Duodenal mucosa (tissue), 2 donors: ENCODE results near the gene MBNL2.

Source experiments
- H3K27ac ChIP-seq: one replicate; pipeline ENCODE4 v1.7.0; 2013; ENCODE audit warnings: low read depth, low read length
- H3K27me3 ChIP-seq, 2 donors: one replicate each; pipeline ENCODE4 v1.7.0; 2013; ENCODE audit warnings: low read length in 2 of 2, control low read depth in 1 of 2; ENCODE audit not compliant: insufficient read depth in 2 of 2, control insufficient read depth in 1 of 2
- H3K36me3 ChIP-seq, 2 donors: one replicate each; pipeline ENCODE4 v1.7.0; 2013; ENCODE audit warnings: low read length in 2 of 2, control low read depth in 1 of 2; ENCODE audit not compliant: insufficient read depth in 2 of 2, control insufficient read depth in 1 of 2
- H3K4me1 ChIP-seq, 2 donors: one replicate each; pipeline ENCODE4 v1.7.0; 2013; ENCODE audit warnings: low read length in 2 of 2, control low read depth in 1 of 2; ENCODE audit not compliant: insufficient read depth in 2 of 2, control insufficient read depth in 1 of 2
- H3K4me3 ChIP-seq, 2 donors: one replicate each; pipeline ENCODE4 v1.7.0; 2013; ENCODE audit warnings: low read length in 2 of 2, low read depth in 1 of 2
- H3K9ac ChIP-seq, 2 donors: one replicate each; pipeline ENCODE4 v1.7.0; 2013; ENCODE audit warnings: low read length in 2 of 2, low read depth in 1 of 2
- H3K9me3 ChIP-seq, 2 donors: one replicate each; pipeline ENCODE4 v1.7.0; 2013; ENCODE audit warnings: low read length in 2 of 2, control low read depth in 1 of 2; ENCODE audit not compliant: control insufficient read depth in 1 of 2

The MBNL2 gene

GRCh38 chr13:97231118-97231828 is 9.1 kb downstream of the MBNL2 start:
- Histone ChIP-seq H3K4me3 (no peak overlapping the region), H3K27ac (no peak overlapping the region), H3K9ac (no peak overlapping the region), H3K4me1 (peaks cover 43 to 45% of the 10 kb centered on the region in 2 donors), H3K9me3 (no peaks in the 10 kb centered on the region), H3K27me3 (no peaks in the 10 kb centered on the region), H3K36me3 (peaks cover 0 to 10% of the 10 kb centered on the region in 2 donors)

- H3K27ac ChIP-seq, result no peak overlapping the region
- H3K4me1 ChIP-seq, result peaks cover 38 to 45% of the 10 kb centered on the region in 2 donors
- H3K27me3 ChIP-seq, result no peaks in the 10 kb centered on the region
- no peaks in the 10 kb centered on the region for H3K9me3 ChIP-seq
- H3K4me3 ChIP-seq, result no peak overlapping the region
- H3K36me3 ChIP-seq, result peaks cover 0 to 10% of the 10 kb centered on the region in 2 donors
- no peak overlapping the region for H3K9ac ChIP-seq
These were observed 9.7 kb downstream of the MBNL2 start for GRCh38 chr13:97231829-97232196.

- Histone ChIP-seq H3K27me3 (no peaks in the 10 kb centered on the region), H3K9me3 (no peaks in the 10 kb centered on the region), H3K4me3 (no peak overlapping the region), H3K4me1 (peaks cover 30 to 49% of the 10 kb centered on the region in 2 donors), H3K36me3 (peaks cover 0 to 10% of the 10 kb centered on the region in 2 donors), H3K9ac (no peak overlapping the region), H3K27ac (no peak overlapping the region)
These were observed 11.4 kb downstream of the MBNL2 start for GRCh38 chr13:97233499-97233898.

GRCh38 chr13:97234236-97234635 is 12.1 kb downstream of the MBNL2 start:
- H3K27ac ChIP-seq, result no peak overlapping the region

GRCh38 chr13:97234742-97235141 is 12.6 kb downstream of the MBNL2 start:
- Histone ChIP-seq H3K4me3 (peak overlapping the region; percentile 32 to 54), H3K36me3 (peaks cover 0 to 10% of the 10 kb centered on the region in 2 donors), H3K27me3 (no peaks in the 10 kb centered on the region), H3K27ac (peak overlapping the region; percentile 60), H3K9ac (peak overlapping the region; percentile 14 to 33), H3K9me3 (no peaks in the 10 kb centered on the region), H3K4me1 (peaks cover 32 to 61% of the 10 kb centered on the region in 2 donors)

More at GRCh38 chr13:97234236-97234635, 12.1 kb downstream of the MBNL2 start:
- Histone ChIP-seq H3K4me3 (peak overlapping the region; percentile 32 to 54), H3K36me3 (peaks cover 0 to 10% of the 10 kb centered on the region in 2 donors), H3K9ac (peak overlapping the region; percentile 14 to 33), H3K4me1 (peaks cover 30 to 56% of the 10 kb centered on the region in 2 donors), H3K9me3 (no peaks in the 10 kb centered on the region), H3K27me3 (no peaks in the 10 kb centered on the region)

- H3K9me3 ChIP-seq, result no peaks in the 10 kb centered on the region
- peak overlapping the region in 1 of 2 donors; percentile 33 for H3K9ac ChIP-seq
- H3K4me3 ChIP-seq, result peak overlapping the region; percentile 3 to 31
- H3K4me1 ChIP-seq, result peaks cover 41 to 69% of the 10 kb centered on the region in 2 donors
- H3K27ac ChIP-seq, result peak overlapping the region; percentile 17
- no peaks in the 10 kb centered on the region for H3K27me3 ChIP-seq
- peaks cover 0 to 10% of the 10 kb centered on the region in 2 donors for H3K36me3 ChIP-seq
These were observed 13.6 kb downstream of the MBNL2 start for GRCh38 chr13:97235549-97236231.

GRCh38 chr13:97237388-97237787 is 15.3 kb downstream of the MBNL2 start:
- Histone ChIP-seq H3K9me3 (no peaks in the 10 kb centered on the region), H3K36me3 (no peaks in the 10 kb centered on the region), H3K4me3 (no peak overlapping the region), H3K9ac (no peak overlapping the region), H3K4me1 (peaks cover 47 to 74% of the 10 kb centered on the region in 2 donors), H3K27ac (no peak overlapping the region), H3K27me3 (no peaks in the 10 kb centered on the region)

GRCh38 chr13:97238432-97238831 is 16.3 kb downstream of the MBNL2 start:
- Histone ChIP-seq H3K4me1 (peaks cover 48 to 76% of the 10 kb centered on the region in 2 donors), H3K27ac (no peak overlapping the region), H3K27me3 (no peaks in the 10 kb centered on the region)

GRCh38 chr13:97238883-97239282 is 16.8 kb downstream of the MBNL2 start:
- H3K27ac ChIP-seq, result no peak overlapping the region
- H3K4me3 ChIP-seq, result no peak overlapping the region
- H3K27me3 ChIP-seq, result no peaks in the 10 kb centered on the region
- H3K9me3 ChIP-seq, result no peaks in the 10 kb centered on the region
- no peak overlapping the region for H3K9ac ChIP-seq
- H3K36me3 ChIP-seq, result no peaks in the 10 kb centered on the region
- peaks cover 45 to 76% of the 10 kb centered on the region in 2 donors for H3K4me1 ChIP-seq

More at GRCh38 chr13:97238432-97238831, 16.3 kb downstream of the MBNL2 start:
- no peak overlapping the region for H3K4me3 ChIP-seq
- no peaks in the 10 kb centered on the region for H3K9me3 ChIP-seq
- H3K36me3 ChIP-seq, result no peaks in the 10 kb centered on the region
- H3K9ac ChIP-seq, result no peak overlapping the region

GRCh38 chr13:97239306-97239705 is 17.2 kb downstream of the MBNL2 start:
- Histone ChIP-seq H3K4me1 (peaks cover 47 to 75% of the 10 kb centered on the region in 2 donors), H3K9ac (no peak overlapping the region), H3K36me3 (no peaks in the 10 kb centered on the region), H3K27me3 (no peaks in the 10 kb centered on the region), H3K27ac (no peak overlapping the region), H3K4me3 (no peak overlapping the region), H3K9me3 (no peaks in the 10 kb centered on the region)
